AG09309 (cell line): ENCODE results near the gene RRP9.

Source experiments
- DNase-seq: peaks from one replicate; pipeline ENCODE4 v3.0.0-alpha.2; 2010; ENCODE audit warnings: low read depth
- H3K4me3 ChIP-seq: 2 replicates; pipeline ENCODE4 v1.5.1; 2011; ENCODE audit warnings: mild to moderate bottlenecking, low read depth, low read length, moderate library complexity; ENCODE audit not compliant: control insufficient read depth
- CTCF ChIP-seq: IDR thresholded peaks from 2 replicates; pipeline ENCODE4 v1.5.1; 2011; ENCODE audit warnings: mild to moderate bottlenecking, low read depth, low read length, inconsistent platforms; ENCODE audit not compliant: insufficient read depth, control insufficient read depth; ENCODE audit errors: missing control alignments

Gene RRP9

GRCh38 chr3:51966016-51966415, 24.3 kb upstream of the RRP9 start:
- no peak for TF ChIP-seq CTCF
- DNase-seq, result no peak
- H3K4me3 ChIP-seq, result peak overlapping the region; percentile 69; the same call in 1 of the 2 replicates

- TF ChIP-seq CTCF, result no peak
- no peak for DNase-seq
- no peak overlapping the region for H3K4me3 ChIP-seq
These were observed 22.8 kb upstream of the RRP9 start for GRCh38 chr3:51964521-51964920.

- DNase-seq, result no peak
- no peak overlapping the region for H3K4me3 ChIP-seq
- TF ChIP-seq CTCF, result no peak
These were observed 22.3 kb upstream of the RRP9 start for GRCh38 chr3:51963951-51964451.

- no peak for TF ChIP-seq CTCF
- no peak overlapping the region for H3K4me3 ChIP-seq
- no peak for DNase-seq
These were observed 21.3 kb upstream of the RRP9 start for GRCh38 chr3:51962854-51963530.

GRCh38 chr3:51961602-51962569, 20.2 kb upstream of the RRP9 start:
- TF ChIP-seq CTCF, result no peak
- no peak overlapping the region for H3K4me3 ChIP-seq
- DNase-seq, result no peak

- H3K4me3 ChIP-seq, result no peak overlapping the region
- no peak for DNase-seq
- no peak for TF ChIP-seq CTCF
These were observed 19.3 kb upstream of the RRP9 start for GRCh38 chr3:51961011-51961410.
